H9 (cell line): ENCODE results near the gene ZNF184. TPM values are rescaled to one million over a fixed set of nuclear protein-coding genes. Genes with fewer than 3 reads are reported as not detected.
A peak's percentile ranks its signal among the peaks of the same experiment; 100 is the strongest.

ENCODE experiments used
- DNase-seq: peaks from one replicate; pipeline ENCODE4 v3.0.0-alpha.2; 2017
- H2AFZ ChIP-seq: one replicate; pipeline ENCODE4 v1.6.1; 2013; ENCODE audit warnings: mild to moderate bottlenecking, low read length, control low read depth, moderate library complexity
- H2AK5ac ChIP-seq: 2 replicates; pipeline ENCODE4 v1.6.1; 2013; ENCODE audit warnings: low read length, control low read depth, mixed read lengths; ENCODE audit not compliant: insufficient read length
- H2BK120ac ChIP-seq: one replicate; pipeline ENCODE4 v1.6.1; 2013; ENCODE audit warnings: low read depth, mild to moderate bottlenecking, low read length, control low read depth, inconsistent platforms; ENCODE audit not compliant: poor library complexity, severe bottlenecking
- H2BK12ac ChIP-seq: 2 replicates; pipeline ENCODE4 v1.6.1; 2013; ENCODE audit warnings: low read length, control low read depth, mixed read lengths, low read depth; ENCODE audit not compliant: insufficient read length
- H2BK15ac ChIP-seq: 2 replicates; pipeline ENCODE4 v1.6.1; 2013; ENCODE audit warnings: low read depth, low read length, control low read depth
- H2BK20ac ChIP-seq: one replicate; pipeline ENCODE4 v1.6.1; 2013; ENCODE audit warnings: low read depth, mild to moderate bottlenecking, low read length, control low read depth, inconsistent platforms; ENCODE audit not compliant: poor library complexity, severe bottlenecking
- H2BK5ac ChIP-seq: 2 replicates; pipeline ENCODE4 v1.6.1; 2013; ENCODE audit warnings: low read length, control low read depth, mixed read lengths; ENCODE audit not compliant: insufficient read length
- H3K14ac ChIP-seq: 2 replicates; pipeline ENCODE4 v1.6.1; 2013; ENCODE audit warnings: low read length, control low read depth; ENCODE audit not compliant: insufficient read depth
- H3K18ac ChIP-seq: 2 replicates; pipeline ENCODE4 v1.6.1; 2013; ENCODE audit warnings: low read depth, mild to moderate bottlenecking, mixed read lengths, low read length, control low read depth; ENCODE audit not compliant: insufficient read length
- H3K23ac ChIP-seq: 2 replicates; pipeline ENCODE4 v1.6.1; 2013; ENCODE audit warnings: low read length, control low read depth, mixed read lengths, low read depth; ENCODE audit not compliant: insufficient read length
- H3K23me2 ChIP-seq: 2 replicates; pipeline ENCODE4 v1.6.1; 2013; ENCODE audit warnings: low read depth, mild to moderate bottlenecking, mixed read lengths, low read length, control low read depth; ENCODE audit not compliant: insufficient read length, poor library complexity, severe bottlenecking
- H3K27ac ChIP-seq: 2 replicates; pipeline ENCODE4 v1.5.1; 2013; ENCODE audit warnings: low read length, control low read depth, mixed read lengths, low read depth; ENCODE audit not compliant: insufficient read length
- H3K27me3 ChIP-seq: 2 replicates; pipeline ENCODE4 v1.6.1; 2013; ENCODE audit warnings: low read length, control low read depth, inconsistent platforms; ENCODE audit not compliant: insufficient read depth
- H3K4ac ChIP-seq: 2 replicates; pipeline ENCODE4 v1.6.1; 2013; ENCODE audit warnings: low read depth, mild to moderate bottlenecking, control low read depth, inconsistent platforms, low read length, moderate library complexity
- H3K4me1 ChIP-seq: 2 replicates; pipeline ENCODE4 v1.6.1; 2013; ENCODE audit warnings: low read length, control low read depth, inconsistent platforms; ENCODE audit not compliant: insufficient read depth
- H3K4me2 ChIP-seq: 2 replicates; pipeline ENCODE4 v1.6.1; 2013; ENCODE audit warnings: low read length, control low read depth, mixed read lengths; ENCODE audit not compliant: insufficient read length, insufficient read depth
- H3K56ac ChIP-seq: 2 replicates; pipeline ENCODE4 v1.6.1; 2013; ENCODE audit warnings: low read depth, mild to moderate bottlenecking, mixed read lengths, low read length, control low read depth; ENCODE audit not compliant: insufficient read length
- H3K79me1 ChIP-seq: 2 replicates; pipeline ENCODE4 v1.6.1; 2013; ENCODE audit warnings: low read depth, mild to moderate bottlenecking, moderate library complexity, low read length, control low read depth, inconsistent platforms; ENCODE audit not compliant: insufficient read depth, poor library complexity, severe bottlenecking
- H3K79me2 ChIP-seq: 2 replicates; pipeline ENCODE4 v1.6.1; 2013; ENCODE audit warnings: low read length, control low read depth, inconsistent platforms; ENCODE audit not compliant: insufficient read depth
- H3K9ac ChIP-seq: 2 replicates; pipeline ENCODE4 v1.6.1; 2013; ENCODE audit warnings: low read length, control low read depth, mixed read lengths; ENCODE audit not compliant: insufficient read length; ENCODE audit errors: extremely low read depth
- H3K9me3 ChIP-seq: one replicate; pipeline ENCODE4 v1.6.1; 2013; ENCODE audit warnings: low read depth, low read length, inconsistent platforms; ENCODE audit not compliant: control insufficient read depth
- H3T11ph ChIP-seq: one replicate; pipeline ENCODE4 v1.6.1; 2013; ENCODE audit warnings: mild to moderate bottlenecking, low read length, control low read depth, inconsistent platforms
- H4K20me1 ChIP-seq: one replicate; pipeline ENCODE4 v1.6.1; 2013; ENCODE audit not compliant: control insufficient read depth, insufficient read length, insufficient read depth
- H4K5ac ChIP-seq: 2 replicates; pipeline ENCODE4 v1.6.1; 2013; ENCODE audit warnings: low read depth, mild to moderate bottlenecking, mixed read lengths, low read length, control low read depth; ENCODE audit not compliant: insufficient read length
- H4K8ac ChIP-seq: replicated peaks from 2 replicates; pipeline ENCODE4 v1.6.1; 2013; ENCODE audit warnings: low read length, control low read depth, mixed read lengths, low read depth; ENCODE audit not compliant: insufficient read length
- H4K91ac ChIP-seq: 2 replicates; pipeline ENCODE4 v1.6.1; 2013; ENCODE audit warnings: low read depth, mild to moderate bottlenecking, moderate library complexity, mixed read lengths, low read length, control low read depth; ENCODE audit not compliant: insufficient read length
- H3K27ac Mint-ChIP-seq, 3 experiments: 2 replicates in 2 of 3; 3 replicates in 1 of 3; pipeline ENCODE4 v1.8.0; 2020 to 2021; ENCODE audit warnings: mixed read lengths in 3 of 3, mild to moderate bottlenecking in 1 of 3, moderate library complexity in 1 of 3
- H3K27me3 Mint-ChIP-seq: 2 replicates; pipeline ENCODE4 v1.8.0; 2021; ENCODE audit warnings: low read depth, mild to moderate bottlenecking, moderate library complexity, mixed read lengths
- H3K36me3 Mint-ChIP-seq, 3 experiments: 2 replicates in 2 of 3; 3 replicates in 1 of 3; pipeline ENCODE4 v1.8.0; 2020 to 2021; ENCODE audit warnings: low read depth in 3 of 3, mixed read lengths in 3 of 3; ENCODE audit not compliant: insufficient read depth in 1 of 3
- H3K4me1 Mint-ChIP-seq, 2 experiments: 2 replicates each; pipeline ENCODE4 v1.8.0; 2020; ENCODE audit warnings: mixed read lengths in 2 of 2
- H3K4me3 Mint-ChIP-seq, 2 experiments: 2 replicates in 1 of 2; 3 replicates in 1 of 2; pipeline ENCODE4 v1.8.0; 2020 to 2021; ENCODE audit warnings: mild to moderate bottlenecking in 2 of 2, mixed read lengths in 2 of 2, moderate library complexity in 1 of 2
- H3K9me3 Mint-ChIP-seq, 2 experiments: 2 replicates in 1 of 2; 3 replicates in 1 of 2; pipeline ENCODE4 v1.8.0; 2020; ENCODE audit warnings: mild to moderate bottlenecking in 2 of 2, mixed read lengths in 2 of 2, moderate library complexity in 1 of 2
- CTCF ChIP-seq: fragments of 200-600 bp; sonication (generic); conservative IDR thresholded peaks from 3 replicates; pipeline ENCODE4 v1.8.0; 2021; ENCODE audit warnings: antibody characterized with exemption, mild to moderate bottlenecking
- WGBS: extraction: QIAGEN DNeasy Blood & Tissue Kit; methylation state at CpG from one replicate; pipeline ENCODE4 v1.1.7; 2013; ENCODE audit warnings: missing lambda C conversion rate, low lambda C conversion rate, mixed read lengths; ENCODE audit not compliant: insufficient read length; ENCODE audit errors: extremely low coverage; 5-methylcytosine and 5-hydroxymethylcytosine counted together
- total RNA-seq: library from RNA; stranded (reverse); gene quantifications from 2 replicates; pipeline ENCODE4 v1.2.1, GENCODE V29; 2021

Gene ZNF184
- total RNA-seq, 1 experiment from 2014 or later: 6.3 TPM

- peaks cover 16% of the 10 kb centered on the region for H3K27me3 Mint-ChIP-seq
- no peaks in the 10 kb centered on the region; a peak in 1 of 5 replicates for H3K9me3 Mint-ChIP-seq
- TF ChIP-seq CTCF: peak; percentile 86
- WGBS: no CpG with 5 or more reads among the region's 42 CpGs
- H3K79me2 ChIP-seq: no peaks in the 10 kb centered on the region
- no peak overlapping the region for H4K91ac ChIP-seq
- peak overlapping the region; percentile 47 for H3K4me2 ChIP-seq
- H3K23ac ChIP-seq: no peak overlapping the region
- no peak overlapping the region for H4K5ac ChIP-seq
- no peaks in the 10 kb centered on the region; a peak in 1 of 7 replicates for H3K36me3 Mint-ChIP-seq
- H2BK120ac ChIP-seq: no peak overlapping the region
- no peaks in the 10 kb centered on the region for H4K20me1 ChIP-seq
- H3K79me1 ChIP-seq: no peaks in the 10 kb centered on the region
- no peak overlapping the region for H3K4ac ChIP-seq
- H2BK12ac ChIP-seq: no peak overlapping the region
- no peak overlapping the region for H3K27ac ChIP-seq
- no peak overlapping the region for H2BK5ac ChIP-seq
- DNase-seq: peak; percentile 71
- H2BK15ac ChIP-seq: no peak overlapping the region
- no peak overlapping the region for H3K56ac ChIP-seq
- H3K27ac Mint-ChIP-seq: peak overlapping the region in 2 of 3 experiments; percentile 42 to 80; a peak in 4 of 7 replicates
- no peak overlapping the region for H2AK5ac ChIP-seq
- H3K27me3 ChIP-seq: no peaks in the 10 kb centered on the region
- peaks cover 6 to 10% of the 10 kb centered on the region in 2 experiments; a peak in 3 of 4 replicates for H3K4me1 Mint-ChIP-seq
- peak overlapping the region; percentile 88 for H2AFZ ChIP-seq
- H3T11ph ChIP-seq: no peak overlapping the region
- H3K14ac ChIP-seq: no peak overlapping the region
- H3K23me2 ChIP-seq: no peaks in the 10 kb centered on the region
- H3K9me3 ChIP-seq: no peaks in the 10 kb centered on the region
- no peak overlapping the region for H4K8ac ChIP-seq
- H3K9ac ChIP-seq: peak overlapping the region; percentile 56
- peak overlapping the region; percentile 84 to 95 for H3K4me3 Mint-ChIP-seq
- no peak overlapping the region for H2BK20ac ChIP-seq
- no peaks in the 10 kb centered on the region for H3K4me1 ChIP-seq
- H3K18ac ChIP-seq: no peak overlapping the region
Observed at GRCh38 chr6:27518881-27519795, 46.2 kb upstream of the ZNF184 start.
